SK-N-SH treated with all-trans-retinoic acid at 6 μM for 48 hours (cell line): ENCODE measurements around the gene NKX6-2.

Experiments
- CSDC2 ChIP-seq: fragments of 250-450 bp; sonication (Bioruptor Pico); IDR thresholded peaks from 2 replicates; pipeline ENCODE4 v1.5.0; 2020; ENCODE audit warnings: mild to moderate bottlenecking, moderate library complexity
- PATZ1 ChIP-seq: fragments of 250-450 bp; sonication (Bioruptor Pico); IDR thresholded peaks from 2 replicates; pipeline ENCODE4 v1.8.0; 2020; ENCODE audit warnings: mild to moderate bottlenecking, moderate library complexity, borderline replicate concordance
- RARB ChIP-seq: fragments of 250-450 bp; sonication (Bioruptor Pico); IDR thresholded peaks from 2 replicates; pipeline ENCODE4 v1.8.0; 2021; ENCODE audit warnings: mild to moderate bottlenecking, moderate library complexity
- SNAI2 ChIP-seq: fragments of 250-450 bp; sonication (Bioruptor Pico); IDR thresholded peaks from 2 replicates; pipeline ENCODE4 v1.5.0; 2020; ENCODE audit warnings: mild to moderate bottlenecking, moderate library complexity
- TOX ChIP-seq: fragments of 250-450 bp; sonication (Bioruptor Pico); IDR thresholded peaks from 2 replicates; pipeline ENCODE4 v1.8.0; 2021; ENCODE audit warnings: mild to moderate bottlenecking, moderate library complexity, borderline replicate concordance
- ZFP3 ChIP-seq: fragments of 250-450 bp; sonication (Bioruptor Pico); IDR thresholded peaks from 2 replicates; pipeline ENCODE4 v1.5.0; 2020; ENCODE audit warnings: mild to moderate bottlenecking, moderate library complexity
- ZFP30 ChIP-seq: fragments of 450-650 bp; formaldehyde crosslinking; IDR thresholded peaks from 2 replicates; pipeline ENCODE4 v1.5.0; 2022; ENCODE audit warnings: mild to moderate bottlenecking, moderate library complexity
- TF ChIP-seq, protein P1 (sequence below): fragments of 250-450 bp; sonication (Bioruptor Pico); IDR thresholded peaks from 2 replicates; pipeline ENCODE4 v1.5.0; 2020; ENCODE audit warnings: mild to moderate bottlenecking, moderate library complexity

DNA sequence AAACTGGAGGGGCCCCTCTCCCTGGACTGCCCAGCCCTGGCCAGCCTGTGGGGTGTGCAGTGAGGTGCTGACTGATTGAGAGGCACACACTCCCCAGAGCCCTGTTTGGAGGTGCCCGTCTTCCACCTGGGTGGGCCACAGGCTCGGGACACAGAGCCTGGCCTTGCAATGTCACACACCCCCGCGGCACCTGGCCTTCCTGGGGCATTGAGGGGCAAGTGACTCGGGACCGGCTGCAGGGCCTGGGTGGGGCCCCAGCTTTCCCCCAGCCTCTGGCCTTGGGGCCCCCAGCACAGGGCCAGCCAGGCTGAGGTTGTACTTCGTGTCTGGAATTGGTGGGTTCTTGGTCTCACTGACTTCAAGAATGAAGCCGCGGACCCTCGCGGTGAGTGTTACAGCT lies 13.9 kb upstream of the NKX6-2 start:
- TF ChIP-seq ZFP30 (CRISPR knock-in tag) (no peak), RARB (CRISPR knock-in tag) (no peak), TOX (CRISPR knock-in tag) (no peak), ZFP3 (CRISPR knock-in tag) (no peak), CSDC2 (CRISPR knock-in tag) (no peak), SNAI2 (CRISPR knock-in tag) (no peak), PATZ1 (no peak)
- TF ChIP-seq, protein P1, sequence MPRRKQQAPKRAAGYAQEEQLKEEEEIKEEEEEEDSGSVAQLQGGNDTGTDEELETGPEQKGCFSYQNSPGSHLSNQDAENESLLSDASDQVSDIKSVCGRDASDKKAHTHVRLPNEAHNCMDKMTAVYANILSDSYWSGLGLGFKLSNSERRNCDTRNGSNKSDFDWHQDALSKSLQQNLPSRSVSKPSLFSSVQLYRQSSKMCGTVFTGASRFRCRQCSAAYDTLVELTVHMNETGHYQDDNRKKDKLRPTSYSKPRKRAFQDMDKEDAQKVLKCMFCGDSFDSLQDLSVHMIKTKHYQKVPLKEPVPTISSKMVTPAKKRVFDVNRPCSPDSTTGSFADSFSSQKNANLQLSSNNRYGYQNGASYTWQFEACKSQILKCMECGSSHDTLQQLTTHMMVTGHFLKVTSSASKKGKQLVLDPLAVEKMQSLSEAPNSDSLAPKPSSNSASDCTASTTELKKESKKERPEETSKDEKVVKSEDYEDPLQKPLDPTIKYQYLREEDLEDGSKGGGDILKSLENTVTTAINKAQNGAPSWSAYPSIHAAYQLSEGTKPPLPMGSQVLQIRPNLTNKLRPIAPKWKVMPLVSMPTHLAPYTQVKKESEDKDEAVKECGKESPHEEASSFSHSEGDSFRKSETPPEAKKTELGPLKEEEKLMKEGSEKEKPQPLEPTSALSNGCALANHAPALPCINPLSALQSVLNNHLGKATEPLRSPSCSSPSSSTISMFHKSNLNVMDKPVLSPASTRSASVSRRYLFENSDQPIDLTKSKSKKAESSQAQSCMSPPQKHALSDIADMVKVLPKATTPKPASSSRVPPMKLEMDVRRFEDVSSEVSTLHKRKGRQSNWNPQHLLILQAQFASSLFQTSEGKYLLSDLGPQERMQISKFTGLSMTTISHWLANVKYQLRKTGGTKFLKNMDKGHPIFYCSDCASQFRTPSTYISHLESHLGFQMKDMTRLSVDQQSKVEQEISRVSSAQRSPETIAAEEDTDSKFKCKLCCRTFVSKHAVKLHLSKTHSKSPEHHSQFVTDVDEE (CRISPR knock-in tag) = no peak
